SK-N-SH treated with all-trans-retinoic acid at 6 μM for 48 hours (cell line): Measurements from ENCODE around the gene ECE2.

Experiments used
- ATAC-seq: fragments of 200-7000 bp; cut with Tn5 transposase; 3 replicates; pipeline ENCODE4 v1.9.1; 2020; ENCODE audit warnings: mild to moderate bottlenecking, moderate library complexity
- ARNTL ChIP-seq: fragments of 450-650 bp; formaldehyde crosslinking; IDR thresholded peaks from 2 replicates; pipeline ENCODE4 v1.5.0; 2020; ENCODE audit warnings: low read depth, mild to moderate bottlenecking, moderate library complexity, borderline replicate concordance
- BACH2 ChIP-seq: fragments of 250-450 bp; sonication (Bioruptor Pico); IDR thresholded peaks from 2 replicates; pipeline ENCODE4 v1.9.0; 2021; ENCODE audit warnings: mild to moderate bottlenecking, borderline replicate concordance
- CSDC2 ChIP-seq: fragments of 250-450 bp; sonication (Bioruptor Pico); IDR thresholded peaks from 2 replicates; pipeline ENCODE4 v1.5.0; 2020; ENCODE audit warnings: mild to moderate bottlenecking, moderate library complexity
- ESRRG ChIP-seq: fragments of 250-450 bp; sonication (Bioruptor Pico); IDR thresholded peaks from 2 replicates; pipeline ENCODE4 v1.6.1; 2021; ENCODE audit warnings: mild to moderate bottlenecking
- GLIS3 ChIP-seq: fragments of 250-450 bp; sonication (Bioruptor Pico); IDR thresholded peaks from 2 replicates; pipeline ENCODE4 v1.5.0; 2020; ENCODE audit warnings: mild to moderate bottlenecking, moderate library complexity
- ISL1 ChIP-seq: fragments of 250-450 bp; sonication (Bioruptor Pico); IDR thresholded peaks from 2 replicates; pipeline ENCODE4 v2.1.2; 2022; ENCODE audit warnings: mild to moderate bottlenecking, moderate library complexity
- OSR1 ChIP-seq: fragments of 250-450 bp; sonication (Bioruptor Pico); IDR thresholded peaks from 2 replicates; pipeline ENCODE4 v1.8.0; 2022; ENCODE audit warnings: moderate library complexity, mild to moderate bottlenecking, inconsistent platforms
- PPARA ChIP-seq: fragments of 250-450 bp; sonication (Bioruptor Pico); IDR thresholded peaks from 2 replicates; pipeline ENCODE4 v1.5.0; 2020; ENCODE audit warnings: mild to moderate bottlenecking, borderline replicate concordance
- RARB ChIP-seq: fragments of 250-450 bp; sonication (Bioruptor Pico); IDR thresholded peaks from 2 replicates; pipeline ENCODE4 v1.8.0; 2021; ENCODE audit warnings: mild to moderate bottlenecking, moderate library complexity
- SNAI2 ChIP-seq: fragments of 250-450 bp; sonication (Bioruptor Pico); IDR thresholded peaks from 2 replicates; pipeline ENCODE4 v1.5.0; 2020; ENCODE audit warnings: mild to moderate bottlenecking, moderate library complexity
- TCF4 ChIP-seq: fragments of 250-450 bp; sonication (Bioruptor Pico); IDR thresholded peaks from 2 replicates; pipeline ENCODE4 v1.8.0; 2021; ENCODE audit warnings: mild to moderate bottlenecking, moderate library complexity, borderline replicate concordance
- TOX ChIP-seq: fragments of 250-450 bp; sonication (Bioruptor Pico); IDR thresholded peaks from 2 replicates; pipeline ENCODE4 v1.8.0; 2021; ENCODE audit warnings: mild to moderate bottlenecking, moderate library complexity, borderline replicate concordance
- TSHZ2 ChIP-seq: fragments of 250-450 bp; sonication (Bioruptor Pico); IDR thresholded peaks from 2 replicates; pipeline ENCODE4 v1.5.0; 2020; ENCODE audit warnings: mild to moderate bottlenecking, moderate library complexity
- ZC3H10 ChIP-seq: fragments of 250-450 bp; sonication (Bioruptor Pico); IDR thresholded peaks from 2 replicates; pipeline ENCODE4 v1.5.1; 2021; ENCODE audit warnings: mild to moderate bottlenecking, moderate library complexity
- ZFP3 ChIP-seq: fragments of 250-450 bp; sonication (Bioruptor Pico); IDR thresholded peaks from 2 replicates; pipeline ENCODE4 v1.5.0; 2020; ENCODE audit warnings: mild to moderate bottlenecking, moderate library complexity
- ZFP30 ChIP-seq: fragments of 450-650 bp; formaldehyde crosslinking; IDR thresholded peaks from 2 replicates; pipeline ENCODE4 v1.5.0; 2022; ENCODE audit warnings: mild to moderate bottlenecking, moderate library complexity
- ZNF565 ChIP-seq: fragments of 450-650 bp; formaldehyde crosslinking; conservative IDR thresholded peaks from 2 replicates; pipeline ENCODE4 v1.5.0; 2020; ENCODE audit warnings: low read depth, mild to moderate bottlenecking, moderate library complexity
- ZNF70 ChIP-seq: fragments of 450-650 bp; formaldehyde crosslinking; IDR thresholded peaks from 2 replicates; pipeline ENCODE4 v1.5.0; 2020; ENCODE audit warnings: mild to moderate bottlenecking, moderate library complexity
- ZNF8 ChIP-seq: fragments of 450-650 bp; formaldehyde crosslinking; IDR thresholded peaks from 2 replicates; pipeline ENCODE4 v1.5.0; 2020; ENCODE audit warnings: mild to moderate bottlenecking, moderate library complexity
- TF ChIP-seq, protein P1 (sequence below): fragments of 250-450 bp; sonication (Bioruptor Pico); IDR thresholded peaks from 2 replicates; pipeline ENCODE4 v1.5.1; 2021; ENCODE audit warnings: mild to moderate bottlenecking, moderate library complexity
- TF ChIP-seq, protein P2 (sequence below): fragments of 250-450 bp; sonication (Bioruptor Pico); IDR thresholded peaks from 2 replicates; pipeline ENCODE4 v1.8.0; 2020; ENCODE audit warnings: mild to moderate bottlenecking, moderate library complexity, borderline replicate concordance
- TF ChIP-seq, protein P3 (sequence below): fragments of 250-450 bp; sonication (Bioruptor Pico); IDR thresholded peaks from 2 replicates; pipeline ENCODE4 v1.5.1; 2020; ENCODE audit warnings: low read depth, mild to moderate bottlenecking, moderate library complexity
- TF ChIP-seq, protein P4 (sequence below): fragments of 250-450 bp; sonication (Bioruptor Pico); IDR thresholded peaks from 2 replicates; pipeline ENCODE4 v1.8.0; 2021; ENCODE audit warnings: low read depth, mild to moderate bottlenecking, moderate library complexity, borderline replicate concordance

ECE2 gene

GRCh38 chr3:184321666-184322065 lies 45.8 kb downstream of the ECE2 start:
- TF ChIP-seq TCF4 (CRISPR knock-in tag) (no peak), ZFP3 (no peak), TOX (no peak), OSR1 (CRISPR knock-in tag) (no peak), ARNTL (CRISPR knock-in tag) (no peak), RARB (no peak), ESRRG (CRISPR knock-in tag) (no peak), CSDC2 (no peak), ZC3H10 (CRISPR knock-in tag) (no peak), ZNF8 (CRISPR knock-in tag) (no peak)
- TF ChIP-seq, protein P1, sequence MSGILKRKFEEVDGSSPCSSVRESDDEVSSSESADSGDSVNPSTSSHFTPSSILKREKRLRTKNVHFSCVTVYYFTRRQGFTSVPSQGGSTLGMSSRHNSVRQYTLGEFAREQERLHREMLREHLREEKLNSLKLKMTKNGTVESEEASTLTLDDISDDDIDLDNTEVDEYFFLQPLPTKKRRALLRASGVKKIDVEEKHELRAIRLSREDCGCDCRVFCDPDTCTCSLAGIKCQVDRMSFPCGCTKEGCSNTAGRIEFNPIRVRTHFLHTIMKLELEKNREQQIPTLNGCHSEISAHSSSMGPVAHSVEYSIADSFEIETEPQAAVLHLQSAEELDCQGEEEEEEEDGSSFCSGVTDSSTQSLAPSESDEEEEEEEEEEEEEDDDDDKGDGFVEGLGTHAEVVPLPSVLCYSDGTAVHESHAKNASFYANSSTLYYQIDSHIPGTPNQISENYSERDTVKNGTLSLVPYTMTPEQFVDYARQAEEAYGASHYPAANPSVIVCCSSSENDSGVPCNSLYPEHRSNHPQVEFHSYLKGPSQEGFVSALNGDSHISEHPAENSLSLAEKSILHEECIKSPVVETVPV (CRISPR knock-in tag), result no peak
- TF ChIP-seq, protein P2, sequence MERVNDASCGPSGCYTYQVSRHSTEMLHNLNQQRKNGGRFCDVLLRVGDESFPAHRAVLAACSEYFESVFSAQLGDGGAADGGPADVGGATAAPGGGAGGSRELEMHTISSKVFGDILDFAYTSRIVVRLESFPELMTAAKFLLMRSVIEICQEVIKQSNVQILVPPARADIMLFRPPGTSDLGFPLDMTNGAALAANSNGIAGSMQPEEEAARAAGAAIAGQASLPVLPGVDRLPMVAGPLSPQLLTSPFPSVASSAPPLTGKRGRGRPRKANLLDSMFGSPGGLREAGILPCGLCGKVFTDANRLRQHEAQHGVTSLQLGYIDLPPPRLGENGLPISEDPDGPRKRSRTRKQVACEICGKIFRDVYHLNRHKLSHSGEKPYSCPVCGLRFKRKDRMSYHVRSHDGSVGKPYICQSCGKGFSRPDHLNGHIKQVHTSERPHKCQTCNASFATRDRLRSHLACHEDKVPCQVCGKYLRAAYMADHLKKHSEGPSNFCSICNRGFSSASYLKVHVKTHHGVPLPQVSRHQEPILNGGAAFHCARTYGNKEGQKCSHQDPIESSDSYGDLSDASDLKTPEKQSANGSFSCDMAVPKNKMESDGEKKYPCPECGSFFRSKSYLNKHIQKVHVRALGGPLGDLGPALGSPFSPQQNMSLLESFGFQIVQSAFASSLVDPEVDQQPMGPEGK (CRISPR knock-in tag), result no peak
- TF ChIP-seq, protein P3, sequence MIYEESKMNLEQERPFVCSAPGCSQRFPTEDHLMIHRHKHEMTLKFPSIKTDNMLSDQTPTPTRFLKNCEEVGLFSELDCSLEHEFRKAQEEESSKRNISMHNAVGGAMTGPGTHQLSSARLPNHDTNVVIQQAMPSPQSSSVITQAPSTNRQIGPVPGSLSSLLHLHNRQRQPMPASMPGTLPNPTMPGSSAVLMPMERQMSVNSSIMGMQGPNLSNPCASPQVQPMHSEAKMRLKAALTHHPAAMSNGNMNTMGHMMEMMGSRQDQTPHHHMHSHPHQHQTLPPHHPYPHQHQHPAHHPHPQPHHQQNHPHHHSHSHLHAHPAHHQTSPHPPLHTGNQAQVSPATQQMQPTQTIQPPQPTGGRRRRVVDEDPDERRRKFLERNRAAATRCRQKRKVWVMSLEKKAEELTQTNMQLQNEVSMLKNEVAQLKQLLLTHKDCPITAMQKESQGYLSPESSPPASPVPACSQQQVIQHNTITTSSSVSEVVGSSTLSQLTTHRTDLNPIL (CRISPR knock-in tag), result no peak
- ATAC-seq, result no peak

- no peak for TF ChIP-seq ZFP30 (CRISPR knock-in tag)
- TF ChIP-seq, protein P4, sequence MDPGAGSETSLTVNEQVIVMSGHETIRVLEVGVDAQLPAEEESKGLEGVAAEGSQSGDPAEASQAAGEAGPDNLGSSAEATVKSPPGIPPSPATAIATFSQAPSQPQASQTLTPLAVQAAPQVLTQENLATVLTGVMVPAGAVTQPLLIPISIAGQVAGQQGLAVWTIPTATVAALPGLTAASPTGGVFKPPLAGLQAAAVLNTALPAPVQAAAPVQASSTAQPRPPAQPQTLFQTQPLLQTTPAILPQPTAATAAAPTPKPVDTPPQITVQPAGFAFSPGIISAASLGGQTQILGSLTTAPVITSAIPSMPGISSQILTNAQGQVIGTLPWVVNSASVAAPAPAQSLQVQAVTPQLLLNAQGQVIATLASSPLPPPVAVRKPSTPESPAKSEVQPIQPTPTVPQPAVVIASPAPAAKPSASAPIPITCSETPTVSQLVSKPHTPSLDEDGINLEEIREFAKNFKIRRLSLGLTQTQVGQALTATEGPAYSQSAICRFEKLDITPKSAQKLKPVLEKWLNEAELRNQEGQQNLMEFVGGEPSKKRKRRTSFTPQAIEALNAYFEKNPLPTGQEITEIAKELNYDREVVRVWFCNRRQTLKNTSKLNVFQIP (CRISPR knock-in tag), result no peak
- no peak for TF ChIP-seq TSHZ2 (CRISPR knock-in tag)
- TF ChIP-seq TCF4 (CRISPR knock-in tag), result no peak
- TF ChIP-seq, protein P2 (CRISPR knock-in tag), result no peak
- TF ChIP-seq ZFP3, result no peak
- no peak for TF ChIP-seq ISL1
- TF ChIP-seq CSDC2, result no peak
- TF ChIP-seq PPARA, result no peak
- TF ChIP-seq SNAI2 (CRISPR knock-in tag), result no peak
- no peak for TF ChIP-seq GLIS3 (CRISPR knock-in tag)
- no peak for TF ChIP-seq ARNTL (CRISPR knock-in tag)
- TF ChIP-seq, protein P1 (CRISPR knock-in tag), result no peak
- TF ChIP-seq ZNF70 (CRISPR knock-in tag), result no peak
- TF ChIP-seq ESRRG (CRISPR knock-in tag), result no peak
- TF ChIP-seq OSR1 (CRISPR knock-in tag), result no peak
- no peak for TF ChIP-seq RARB
- TF ChIP-seq ZNF565 (CRISPR knock-in tag), result no peak
- TF ChIP-seq, protein P3 (CRISPR knock-in tag), result no peak
- TF ChIP-seq BACH2 (CRISPR knock-in tag), result no peak
- no peak for ATAC-seq
These were observed 47.1 kb downstream of the ECE2 start for GRCh38 chr3:184322731-184323487.
